AG10803 (cell line): Measurements from ENCODE around the gene CELF1.
"Not testable (repeated sequence)": the region's sequence is repeated elsewhere in the genome, so short reads cannot be mapped to it uniquely, and the experiment has no call there.

Experiments
- DNase-seq: peaks from one replicate; pipeline ENCODE4 v3.0.0; 2010; ENCODE audit warnings: low read depth
- H3K4me3 ChIP-seq: 2 replicates; pipeline ENCODE4 v1.5.1; 2011; ENCODE audit warnings: mild to moderate bottlenecking, low read length, control low read depth
- TF ChIP-seq, protein P1 (sequence below): conservative IDR thresholded peaks from 2 replicates; pipeline ENCODE4 v1.5.1; 2011; ENCODE audit warnings: mild to moderate bottlenecking, low read length, control low read depth, inconsistent platforms

CELF1 gene

DNA sequence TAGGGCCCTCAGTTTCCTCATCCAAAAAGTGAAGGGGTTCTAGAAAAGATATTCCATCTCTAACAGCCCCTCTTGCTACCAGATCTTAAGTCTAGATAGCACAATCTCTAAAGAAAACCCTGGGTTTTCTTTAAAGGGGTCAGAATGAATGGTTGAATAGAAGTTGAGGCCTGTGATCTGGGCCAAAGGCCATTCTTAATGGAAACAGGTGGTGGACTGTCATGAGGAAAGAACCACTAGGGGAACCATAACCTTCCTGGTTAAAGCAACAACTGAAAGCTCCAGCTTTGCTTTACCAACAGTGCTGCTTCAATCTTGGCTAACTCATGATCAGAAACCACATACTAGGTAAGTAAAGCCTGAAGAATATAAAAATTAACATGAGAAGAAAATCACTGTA lies 1.8 kb downstream of the CELF1 start:
- peak overlapping the region; percentile 98; the same call in 1 of the 2 replicates for H3K4me3 ChIP-seq
- TF ChIP-seq, protein P1, sequence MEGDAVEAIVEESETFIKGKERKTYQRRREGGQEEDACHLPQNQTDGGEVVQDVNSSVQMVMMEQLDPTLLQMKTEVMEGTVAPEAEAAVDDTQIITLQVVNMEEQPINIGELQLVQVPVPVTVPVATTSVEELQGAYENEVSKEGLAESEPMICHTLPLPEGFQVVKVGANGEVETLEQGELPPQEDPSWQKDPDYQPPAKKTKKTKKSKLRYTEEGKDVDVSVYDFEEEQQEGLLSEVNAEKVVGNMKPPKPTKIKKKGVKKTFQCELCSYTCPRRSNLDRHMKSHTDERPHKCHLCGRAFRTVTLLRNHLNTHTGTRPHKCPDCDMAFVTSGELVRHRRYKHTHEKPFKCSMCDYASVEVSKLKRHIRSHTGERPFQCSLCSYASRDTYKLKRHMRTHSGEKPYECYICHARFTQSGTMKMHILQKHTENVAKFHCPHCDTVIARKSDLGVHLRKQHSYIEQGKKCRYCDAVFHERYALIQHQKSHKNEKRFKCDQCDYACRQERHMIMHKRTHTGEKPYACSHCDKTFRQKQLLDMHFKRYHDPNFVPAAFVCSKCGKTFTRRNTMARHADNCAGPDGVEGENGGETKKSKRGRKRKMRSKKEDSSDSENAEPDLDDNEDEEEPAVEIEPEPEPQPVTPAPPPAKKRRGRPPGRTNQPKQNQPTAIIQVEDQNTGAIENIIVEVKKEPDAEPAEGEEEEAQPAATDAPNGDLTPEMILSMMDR, result peak; percentile 52
- DNase-seq, result peak; percentile 44

DNA sequence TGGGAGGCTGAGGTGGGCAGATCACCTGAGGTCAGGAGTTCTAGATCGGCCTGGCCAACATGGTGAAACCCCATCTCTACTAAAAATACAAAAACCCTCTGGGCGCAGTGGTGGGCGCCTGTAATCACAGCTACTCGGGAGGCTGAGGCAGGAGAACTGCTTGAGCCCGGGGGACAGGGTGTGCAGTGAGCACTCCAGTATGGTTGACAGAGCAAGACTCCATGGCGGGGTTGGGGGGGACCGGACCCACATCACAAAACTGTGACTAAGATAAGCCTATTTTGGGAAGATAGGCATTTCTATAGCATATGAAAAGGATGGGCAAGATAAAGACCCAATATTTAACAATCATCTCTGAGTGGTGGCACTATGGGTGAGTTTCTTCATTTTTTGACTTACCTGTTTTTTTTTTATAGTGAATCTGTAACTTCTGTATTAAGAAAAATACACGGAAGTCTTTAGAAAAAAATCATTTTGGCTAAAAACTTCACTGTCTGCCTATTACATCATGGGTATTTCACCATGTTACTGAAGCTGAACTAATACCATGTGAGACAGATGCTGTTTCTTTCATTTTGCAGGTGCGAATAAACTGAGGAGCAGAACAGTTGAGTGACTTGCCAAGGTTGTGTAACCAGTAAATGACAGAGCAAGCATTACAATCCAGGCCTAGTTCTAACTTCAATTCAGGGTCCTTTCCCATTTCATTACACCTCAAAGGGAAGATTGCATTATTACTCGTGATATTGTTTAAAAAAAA lies 2.5 kb downstream of the CELF1 start:
- TF ChIP-seq, protein P1, result no peak
- no peak overlapping the region for H3K4me3 ChIP-seq
- DNase-seq, result peak; percentile 44

DNA sequence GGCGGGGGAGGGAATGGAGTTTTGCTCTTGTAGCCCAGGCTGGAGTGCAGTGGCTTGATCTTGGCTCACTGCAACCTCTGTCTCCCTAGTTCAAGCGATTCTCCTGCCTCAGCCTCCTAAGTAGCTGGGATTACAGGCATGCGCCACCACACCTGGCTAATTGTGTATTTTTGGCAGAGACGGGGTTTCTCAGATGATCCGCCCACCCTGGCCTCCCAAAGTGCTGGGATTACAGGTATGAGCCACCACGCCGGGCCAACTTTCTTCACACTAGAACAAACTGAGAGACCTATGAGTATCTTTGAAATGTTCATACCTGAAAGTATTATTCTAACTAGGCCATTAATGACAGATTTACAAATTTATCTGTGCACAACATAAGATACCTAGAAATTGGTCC lies 6.7 kb downstream of the CELF1 start:
- H3K4me3 ChIP-seq, DNase-seq: not testable (repeated sequence)

DNA sequence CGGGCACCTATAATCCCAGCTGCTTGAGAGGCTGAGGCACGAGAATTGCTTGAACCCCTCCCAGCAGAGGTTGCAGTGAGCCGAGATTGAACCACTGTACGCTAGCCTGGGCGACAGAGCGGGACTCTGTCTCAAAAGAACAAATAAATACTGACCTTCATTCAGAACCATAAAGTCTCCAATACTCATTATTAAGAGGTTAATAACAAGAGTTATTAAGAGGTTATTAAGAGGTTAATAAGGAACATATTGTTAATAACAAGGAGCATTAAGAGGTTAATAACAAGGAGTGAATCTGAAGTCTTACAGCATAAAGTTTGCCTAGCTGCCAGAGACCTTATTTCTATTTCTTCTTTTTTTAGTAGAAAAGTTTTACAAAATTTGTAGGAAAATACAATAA lies 7.6 kb downstream of the CELF1 start:
- H3K4me3 ChIP-seq, result no peak overlapping the region
- TF ChIP-seq, protein P1, result no peak
- no peak for DNase-seq

DNA sequence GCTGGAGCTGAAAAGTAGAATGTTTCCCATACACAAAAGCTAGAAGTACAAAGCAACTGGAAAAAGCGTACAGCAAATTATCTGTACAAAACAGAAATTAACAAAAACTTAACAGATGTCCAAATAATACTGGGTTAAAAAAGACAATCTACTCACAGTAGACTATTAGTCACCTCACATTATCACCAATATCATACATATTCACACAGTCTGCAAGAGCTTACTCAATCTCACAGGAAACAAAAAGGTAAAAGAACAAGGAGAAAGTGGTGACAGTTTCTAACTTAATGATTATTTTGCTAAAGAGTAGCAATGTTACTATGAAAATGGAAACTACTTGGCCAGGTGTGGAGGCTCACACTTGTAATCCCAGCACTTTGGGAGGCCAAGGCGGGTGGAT lies 11.9 kb downstream of the CELF1 start:
- TF ChIP-seq, protein P1, result no peak
- H3K4me3 ChIP-seq, result no peak overlapping the region
- no peak for DNase-seq

DNA sequence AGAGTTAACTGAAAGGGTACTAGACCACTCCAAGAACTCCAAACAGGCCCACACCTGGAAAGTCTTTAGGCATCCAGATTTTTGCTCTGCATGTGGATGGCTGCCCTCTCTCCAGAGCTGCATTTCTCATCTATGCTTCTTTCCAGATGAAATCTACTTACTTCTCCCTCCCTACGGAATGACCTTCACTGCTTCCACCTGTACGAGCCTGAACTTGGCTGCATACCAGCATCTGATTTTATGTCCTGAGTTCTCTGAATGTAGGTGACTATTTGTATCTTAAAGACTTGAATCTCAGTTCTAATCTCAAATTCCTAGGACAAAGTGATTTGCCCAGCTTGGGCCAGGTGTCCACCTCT lies 13.3 kb downstream of the CELF1 start:
- H3K4me3 ChIP-seq, result no peak overlapping the region
- TF ChIP-seq, protein P1, result no peak
- no peak for DNase-seq

DNA sequence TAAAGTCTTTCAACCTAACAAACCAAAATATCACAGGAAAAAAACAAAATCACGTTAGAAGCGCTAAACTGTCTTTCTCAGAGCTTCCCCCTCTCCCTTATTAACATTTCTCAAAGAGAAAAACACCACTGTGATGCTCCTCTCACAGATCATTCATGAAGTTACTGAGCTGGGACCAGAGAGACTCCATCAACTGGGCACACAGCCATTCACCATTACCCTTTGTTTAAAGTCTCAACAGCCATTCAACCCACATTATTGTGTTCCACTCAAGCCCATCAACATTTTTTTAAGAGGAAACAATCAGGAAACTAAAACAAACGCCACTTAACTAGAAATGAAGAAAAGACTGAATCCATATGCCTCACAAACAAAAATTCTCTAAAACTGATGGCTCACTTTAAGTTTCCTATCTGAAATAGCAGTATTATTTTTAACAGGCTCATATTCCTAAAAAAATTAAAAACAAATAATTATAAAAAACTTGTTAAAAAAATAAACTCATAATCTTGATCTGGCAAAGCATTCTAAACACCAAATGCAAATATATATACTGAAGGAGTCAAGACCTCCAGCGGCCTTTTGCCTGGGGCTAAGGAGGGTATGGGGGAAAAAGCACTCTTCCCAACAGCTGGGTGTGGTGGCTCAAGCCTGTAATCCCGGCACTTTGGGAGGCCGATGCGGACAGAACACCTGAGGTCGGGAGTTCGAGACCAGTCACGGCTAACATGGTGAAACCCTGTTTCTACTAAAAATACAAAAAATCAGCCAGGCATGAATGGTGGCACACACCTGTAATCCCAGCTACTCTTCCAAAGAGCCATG lies 14.0 kb downstream of the CELF1 start:
- TF ChIP-seq, protein P1, result no peak
- no peak overlapping the region for H3K4me3 ChIP-seq
- DNase-seq, result no peak
